ENCODE measurements around the gene UTS2R.
"Not testable (repeated sequence)": the region's sequence is repeated elsewhere in the genome, so short reads cannot be mapped to it uniquely, and the experiment has no call there.

Gene UTS2R

DNA sequence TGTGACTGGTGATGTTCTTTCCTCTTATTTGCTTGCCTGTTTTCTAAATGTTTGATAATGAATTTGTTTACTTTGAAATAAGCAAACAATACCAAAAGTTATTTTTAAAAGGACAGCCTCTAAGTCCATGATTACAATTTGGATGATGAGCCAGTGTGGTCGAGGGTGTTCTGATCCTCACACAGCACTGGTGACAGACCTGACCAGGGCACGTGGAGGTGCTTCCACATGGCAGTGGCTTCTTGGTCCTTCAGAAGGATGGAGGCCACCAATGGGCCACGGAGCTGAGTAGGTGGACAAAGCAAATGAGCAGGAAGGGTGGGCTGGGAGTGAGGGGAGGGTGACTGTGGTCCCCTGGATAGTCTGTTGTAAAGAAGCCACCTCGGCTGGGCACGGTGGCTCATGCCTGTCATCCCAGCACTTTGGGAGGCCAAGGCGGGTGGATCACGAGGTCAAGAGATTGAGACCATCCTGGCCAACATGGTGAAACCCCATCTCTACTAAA lies 16.7 kb upstream of the UTS2R start:
- no peak for DNase-seq (ENCODE audit: low spot score)

DNA sequence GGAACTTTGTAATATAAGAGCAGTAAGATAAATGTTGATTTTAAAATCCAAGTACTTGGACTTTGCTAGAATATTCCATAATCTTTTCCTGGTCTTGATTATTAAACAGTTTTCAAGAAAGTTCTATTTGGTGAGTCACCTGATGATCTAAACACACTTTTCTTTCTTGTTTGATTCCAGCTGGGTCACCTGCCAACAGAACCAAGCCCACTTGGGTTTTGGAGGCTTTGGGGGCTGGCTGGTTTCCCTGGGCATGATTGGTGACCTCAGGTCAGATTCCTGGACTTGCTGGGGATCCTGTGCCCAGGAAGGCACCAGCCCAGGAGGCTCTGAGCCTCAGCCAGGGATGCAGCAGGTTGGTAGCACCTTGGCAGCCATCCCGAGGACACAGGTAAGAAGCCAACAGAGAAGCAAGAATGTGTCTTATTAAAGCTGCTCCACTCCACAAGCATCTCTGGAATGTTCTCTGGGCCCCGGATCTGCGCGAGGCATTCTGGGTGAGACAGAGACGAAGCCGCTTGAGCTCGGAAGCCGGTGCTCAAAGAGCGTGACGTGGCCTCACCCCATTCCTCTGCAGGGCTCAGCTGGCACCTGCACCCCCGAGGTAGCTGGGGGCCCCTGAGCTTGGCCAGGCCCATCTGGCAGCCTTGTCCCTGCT lies 15.7 kb upstream of the UTS2R start:
- DNase-seq (ENCODE audit: low spot score), result no peak

- DNase-seq (ENCODE audit: low spot score), result peak; percentile 41
Observed at GRCh38 chr17:82356845-82357355, 14.7 kb upstream of the UTS2R start.

DNA sequence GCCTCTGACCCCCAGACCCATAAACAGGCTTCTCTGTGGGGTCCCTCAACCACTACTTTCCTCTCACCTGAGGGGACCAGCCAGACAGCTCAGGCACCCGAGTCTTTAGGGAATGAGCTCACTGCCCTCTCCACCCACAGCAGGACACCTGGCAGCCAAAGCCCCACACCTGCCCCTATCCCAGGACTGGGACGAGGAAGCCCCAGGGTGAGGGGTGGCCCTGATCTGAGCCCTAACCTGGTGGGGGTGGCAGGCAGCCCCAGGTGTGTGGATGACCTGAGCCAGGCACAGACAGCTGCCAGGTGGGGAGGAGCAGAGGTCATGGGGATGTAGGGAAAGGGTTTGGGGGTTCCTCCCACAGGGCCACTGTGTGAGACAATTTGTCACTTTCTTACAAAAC lies 14.2 kb upstream of the UTS2R start:
- peak; percentile 33 for DNase-seq (ENCODE audit: low spot score)

DNA sequence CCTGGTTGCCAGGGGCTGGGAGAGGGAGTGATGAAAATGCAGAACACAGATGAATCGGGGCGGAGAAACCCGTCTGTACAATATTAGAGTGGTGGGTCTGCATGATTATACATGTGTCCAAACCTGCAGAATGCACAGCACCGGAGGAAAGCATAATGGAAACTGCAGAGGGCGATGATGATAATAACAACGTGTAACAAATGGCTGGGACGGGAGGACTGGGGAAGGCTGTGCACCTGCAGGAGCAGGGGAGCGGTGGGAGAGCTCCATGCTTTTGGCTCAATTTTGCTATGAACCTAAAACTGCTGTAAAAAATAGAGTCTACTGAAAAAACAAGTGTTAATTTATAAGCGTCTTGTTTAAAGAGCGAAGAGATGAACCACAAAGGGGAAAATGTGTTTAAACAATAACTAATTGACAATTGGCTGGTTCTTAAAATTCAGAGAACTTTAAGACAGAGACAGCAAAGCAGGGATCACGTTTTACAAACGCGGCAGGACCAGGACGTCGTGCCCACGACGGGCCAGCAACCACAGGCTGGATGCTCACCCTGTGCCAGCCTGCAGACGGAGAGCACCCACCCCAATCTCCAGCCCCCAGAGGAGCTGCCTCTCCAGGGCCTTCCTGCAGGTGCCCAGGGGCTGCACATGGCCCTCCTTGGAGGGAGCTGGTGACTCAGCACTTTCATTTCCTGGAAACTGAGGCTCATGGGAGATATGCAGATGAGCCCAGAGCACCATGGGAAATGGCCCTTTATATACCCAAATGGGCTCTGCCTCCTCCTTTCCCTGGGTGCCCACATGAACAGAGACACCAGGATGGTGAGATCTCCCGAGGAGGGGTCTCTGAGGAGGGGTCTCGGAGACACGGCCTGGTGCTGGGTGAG lies 12.9 kb upstream of the UTS2R start, which contains the start of gene TEX19:
Gene TEX19, plus strand, starts transcription at position 783 of the 886 bp plus-strand sequence. CDS start 2,904 bp downstream, outside the sequence.
- peak; percentile 76 for DNase-seq (ENCODE audit: low spot score)

DNA sequence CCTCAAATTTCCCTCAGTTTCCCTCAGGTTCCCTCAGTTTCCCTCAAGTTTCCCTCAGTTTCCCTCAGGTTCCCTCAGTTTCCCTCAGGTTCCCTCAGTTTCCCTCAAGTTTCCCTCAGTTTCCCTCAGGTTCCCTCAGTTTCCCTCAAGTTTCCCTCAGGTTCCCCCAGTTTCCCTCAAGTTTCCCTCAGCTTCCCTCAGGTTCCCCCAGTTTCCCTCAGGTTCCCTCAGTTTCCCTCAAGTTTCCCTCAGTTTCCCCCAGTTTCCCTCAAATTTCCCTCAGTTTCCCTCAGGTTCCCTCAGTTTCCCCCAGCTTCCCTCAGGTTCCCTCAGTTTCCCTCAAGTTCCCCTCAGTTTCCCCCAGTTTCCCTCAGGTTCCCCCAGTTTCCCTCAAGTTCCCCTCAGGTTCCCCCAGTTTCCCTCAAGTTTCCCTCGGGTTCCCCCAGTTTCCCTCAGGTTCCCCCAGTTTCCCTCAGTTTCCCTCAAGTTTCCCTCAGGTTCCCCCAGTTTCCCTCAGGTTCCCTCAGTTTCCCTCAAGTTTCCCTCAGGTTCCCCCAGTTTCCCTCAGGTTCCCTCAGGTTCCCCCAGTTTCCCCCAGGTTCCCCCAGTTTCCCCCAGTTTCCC lies 12.0 kb upstream of the UTS2R start:
- DNase-seq (ENCODE audit: low spot score), result not testable (repeated sequence)

DNA sequence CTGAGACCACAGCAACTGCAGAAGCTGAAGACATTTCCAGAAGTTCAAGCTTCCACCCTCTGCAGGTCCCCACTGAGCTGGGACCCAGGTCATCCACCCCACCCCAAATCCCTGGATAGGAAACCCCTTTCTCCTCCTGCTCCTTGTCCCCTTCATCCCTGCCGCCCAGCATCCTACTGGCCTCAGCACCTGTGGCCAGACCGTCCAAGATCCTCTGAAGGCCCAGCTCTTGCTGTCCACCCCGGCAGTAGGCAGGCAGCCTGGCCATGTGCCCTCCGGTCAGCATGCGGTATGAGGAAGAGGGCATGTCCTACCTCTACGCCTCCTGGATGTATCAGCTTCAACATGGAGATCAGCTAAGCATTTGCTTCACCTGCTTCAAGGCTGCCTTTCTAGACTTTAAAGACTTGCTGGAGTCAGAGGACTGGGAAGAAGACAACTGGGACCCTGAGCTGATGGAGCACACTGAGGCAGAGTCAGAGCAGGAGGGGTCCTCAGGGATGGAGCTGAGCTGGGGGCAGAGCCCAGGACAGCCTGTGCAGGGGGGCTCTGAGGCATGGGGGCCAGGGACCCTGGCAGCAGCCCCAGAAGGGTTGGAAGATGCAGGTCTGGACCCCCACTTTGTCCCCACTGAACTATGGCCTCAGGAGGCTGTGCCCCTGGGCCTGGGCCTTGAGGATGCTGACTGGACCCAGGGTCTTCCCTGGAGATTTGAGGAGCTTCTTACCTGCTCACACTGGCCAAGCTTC lies 9.5 kb upstream of the UTS2R start:
- DNase-seq (ENCODE audit: low spot score), result peak; percentile 41

DNA sequence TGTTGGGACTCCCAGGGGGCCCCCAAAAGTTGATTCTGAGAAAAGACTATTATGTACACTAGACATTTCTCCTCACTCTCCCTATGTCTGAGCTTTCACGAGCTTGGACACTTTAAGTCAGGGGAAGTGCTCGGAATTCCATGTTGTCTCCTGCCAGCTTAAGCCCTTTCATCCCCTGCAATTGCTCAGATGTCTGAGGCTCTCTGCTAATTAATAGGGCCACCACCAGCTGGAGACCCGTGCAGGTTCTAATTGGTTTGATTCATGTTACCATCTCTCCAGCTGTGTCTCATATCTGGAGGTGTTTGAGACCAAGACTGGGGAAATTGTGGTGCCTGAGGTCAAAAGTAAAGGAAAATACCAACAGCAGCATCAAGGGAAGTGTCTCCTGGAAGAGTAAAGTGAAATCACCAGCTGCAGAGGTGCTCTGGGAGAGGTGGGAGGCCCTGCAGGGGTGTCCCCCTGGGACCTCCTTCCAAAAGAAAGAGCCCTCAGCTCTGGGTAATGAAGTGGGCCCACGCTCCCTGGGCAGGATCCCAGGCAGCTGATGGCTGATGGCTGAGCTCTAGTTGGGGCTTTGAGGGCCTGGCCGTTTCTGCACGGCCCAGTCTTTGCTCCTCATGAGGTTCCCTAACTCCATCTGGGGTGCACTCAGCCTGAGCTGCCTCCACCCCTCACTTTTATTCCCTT lies 5.8 kb upstream of the UTS2R start:
- DNase-seq (ENCODE audit: low spot score), result peak; percentile 82

DNA sequence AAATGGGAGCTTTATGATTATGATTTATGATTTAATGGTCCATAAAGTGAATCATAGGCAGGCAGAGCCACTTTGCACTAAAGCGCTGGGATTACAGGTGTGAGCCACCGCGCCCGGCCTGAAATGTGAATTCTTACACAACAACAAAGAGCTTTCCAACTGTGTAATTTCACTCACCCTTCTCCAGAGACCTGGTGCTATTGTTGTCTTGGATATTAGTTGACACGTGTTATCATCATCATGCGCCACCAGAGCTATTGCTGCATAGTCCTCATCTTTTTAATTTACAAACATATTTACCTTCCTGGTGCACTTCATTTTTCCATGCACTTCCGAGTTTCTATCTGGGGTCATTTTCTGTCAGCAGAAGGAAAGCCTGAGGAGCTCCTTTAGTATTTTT lies 4.8 kb upstream of the UTS2R start:
- no peak for DNase-seq (ENCODE audit: low spot score)

DNA sequence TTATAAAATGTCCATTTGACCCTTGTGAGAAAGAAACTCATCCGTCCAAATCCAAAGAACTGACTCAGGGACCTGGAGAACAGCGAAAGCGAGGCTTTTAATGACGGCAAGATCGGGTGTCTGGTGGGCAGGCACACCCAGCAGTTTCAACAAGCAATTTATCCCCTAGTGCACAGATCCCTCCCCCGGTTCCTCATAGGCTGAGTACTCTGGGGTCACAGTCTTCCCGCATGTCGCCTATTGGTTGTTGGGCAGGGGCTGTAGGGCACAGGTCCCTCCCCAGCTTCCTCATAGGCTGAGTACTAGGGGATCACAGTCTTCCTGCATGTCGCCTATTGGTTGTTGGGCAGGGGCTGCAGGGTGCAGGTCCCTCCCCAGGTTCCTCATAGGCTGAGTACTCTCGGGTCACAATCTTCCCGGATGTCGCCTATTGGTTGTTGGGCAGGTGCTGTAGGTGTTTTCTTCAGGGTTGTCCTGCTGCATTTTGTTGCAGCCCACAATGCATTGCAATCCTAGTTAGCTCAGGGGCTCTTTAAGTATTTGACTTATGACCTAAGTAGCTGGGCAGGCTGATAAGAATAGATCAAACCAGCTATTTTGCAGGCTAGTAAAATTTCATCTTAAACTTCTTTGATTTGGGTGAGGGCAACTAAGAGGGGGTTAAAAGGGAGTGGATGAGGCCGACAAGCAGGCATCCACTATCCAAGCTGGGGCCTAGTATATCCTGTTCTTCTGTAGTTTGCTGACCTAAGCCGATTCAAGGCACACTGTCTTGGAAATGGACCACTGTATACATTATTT lies 3.6 kb upstream of the UTS2R start:
- DNase-seq (ENCODE audit: low spot score), result no peak

GRCh38 chr17:82369211-82369610 lies 2.4 kb upstream of the UTS2R start:
- DNase-seq (ENCODE audit: low spot score), result no peak

GRCh38 chr17:82370471-82371332 lies 863 bp upstream of the UTS2R start:
- DNase-seq (ENCODE audit: low spot score), result no peak

- DNase-seq (ENCODE audit: low spot score), result no peak
Observed at GRCh38 chr17:82372249-82373071, 895 bp downstream of the UTS2R start.

DNA sequence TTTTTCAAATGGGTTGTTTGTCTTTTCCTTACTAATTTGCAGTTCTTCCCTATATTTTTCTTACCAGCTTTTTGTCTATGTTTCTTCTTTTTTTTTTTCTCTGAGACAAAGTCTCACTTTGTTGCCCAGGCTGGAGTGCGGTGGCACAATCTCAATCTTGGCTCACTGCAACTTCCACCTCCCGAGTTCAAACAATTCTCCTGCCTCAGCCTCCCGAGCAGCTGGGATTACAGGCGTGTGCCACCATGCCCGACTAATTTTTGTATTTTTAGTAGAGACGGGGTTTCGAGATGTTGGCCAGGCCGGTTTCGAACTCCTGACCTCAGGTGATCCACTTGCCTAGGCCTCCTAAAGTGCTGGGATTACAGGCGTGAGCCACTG lies 1.5 kb downstream of the UTS2R start:
- not testable (repeated sequence) for DNase-seq (ENCODE audit: low spot score)

DNA sequence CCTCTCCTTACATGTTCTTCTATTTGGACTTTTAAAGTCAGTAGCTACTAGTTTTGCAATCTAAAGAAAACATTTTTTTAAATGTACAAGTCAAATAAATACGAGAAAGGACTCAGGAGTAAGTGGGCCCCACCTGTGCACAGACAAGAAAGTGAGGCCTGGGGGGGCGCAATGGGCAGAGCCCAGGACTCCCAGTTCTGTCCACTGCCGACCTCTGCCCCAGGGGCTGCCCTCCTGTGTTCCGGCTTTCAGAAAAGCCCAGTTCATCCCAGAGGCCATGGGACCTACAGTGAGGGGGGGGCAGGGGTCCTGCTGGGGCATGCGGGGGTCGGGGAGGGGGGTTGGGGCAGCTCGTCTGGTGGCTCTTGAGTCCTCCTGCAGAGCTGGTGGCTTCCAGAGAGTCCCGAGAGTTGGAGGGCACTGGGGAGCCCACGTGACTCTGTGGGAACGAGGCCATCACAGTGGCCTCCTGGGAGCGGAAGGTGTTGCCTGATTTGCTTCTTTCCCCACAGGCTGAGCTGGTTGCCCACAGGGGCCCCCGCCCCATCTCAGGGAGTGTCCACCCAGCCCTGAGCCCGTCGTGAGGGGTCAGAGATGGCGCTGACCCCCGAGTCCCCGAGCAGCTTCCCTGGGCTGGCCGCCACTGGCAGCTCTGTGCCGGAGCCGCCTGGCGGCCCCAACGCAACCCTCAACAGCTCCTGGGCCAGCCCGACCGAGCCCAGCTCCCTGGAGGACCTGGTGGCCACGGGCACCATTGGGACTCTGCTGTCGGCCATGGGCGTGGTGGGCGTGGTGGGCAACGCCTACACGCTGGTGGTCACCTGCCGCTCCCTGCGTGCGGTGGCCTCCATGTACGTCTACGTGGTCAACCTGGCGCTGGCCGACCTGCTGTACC lies 2.4 kb downstream of the UTS2R start:
- DNase-seq (ENCODE audit: low spot score), result no peak

DNA sequence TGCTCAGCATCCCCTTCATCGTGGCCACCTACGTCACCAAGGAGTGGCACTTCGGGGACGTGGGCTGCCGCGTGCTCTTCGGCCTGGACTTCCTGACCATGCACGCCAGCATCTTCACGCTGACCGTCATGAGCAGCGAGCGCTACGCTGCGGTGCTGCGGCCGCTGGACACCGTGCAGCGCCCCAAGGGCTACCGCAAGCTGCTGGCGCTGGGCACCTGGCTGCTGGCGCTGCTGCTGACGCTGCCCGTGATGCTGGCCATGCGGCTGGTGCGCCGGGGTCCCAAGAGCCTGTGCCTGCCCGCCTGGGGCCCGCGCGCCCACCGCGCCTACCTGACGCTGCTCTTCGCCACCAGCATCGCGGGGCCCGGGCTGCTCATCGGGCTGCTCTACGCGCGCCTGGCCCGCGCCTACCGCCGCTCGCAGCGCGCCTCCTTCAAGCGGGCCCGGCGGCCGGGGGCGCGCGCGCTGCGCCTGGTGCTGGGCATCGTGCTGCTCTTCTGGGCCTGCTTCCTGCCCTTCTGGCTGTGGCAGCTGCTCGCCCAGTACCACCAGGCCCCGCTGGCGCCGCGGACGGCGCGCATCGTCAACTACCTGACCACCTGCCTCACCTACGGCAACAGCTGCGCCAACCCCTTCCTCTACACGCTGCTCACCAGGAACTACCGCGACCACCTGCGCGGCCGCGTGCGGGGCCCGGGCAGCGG lies 3.2 kb downstream of the UTS2R start:
- no peak for DNase-seq (ENCODE audit: low spot score)

Data from D341Med (cell line).